Right ventricle myocardium superior (tissue), 1 donor: ENCODE measurements around the gene CDKN2C. TPM values are rescaled to one million over a fixed set of nuclear protein-coding genes. Genes with fewer than 3 reads are reported as not detected.
"Not testable (repeated sequence)": the region's sequence is repeated elsewhere in the genome, so short reads cannot be mapped to it uniquely, and the experiment has no call there.

ENCODE experiments used
- ATAC-seq: fragments of 200-7000 bp; cut with Tn5 transposase; one replicate; pipeline ENCODE4 v1.9.1; 2020; ENCODE audit warnings: mild to moderate bottlenecking; ENCODE audit not compliant: poor library complexity
- DNase-seq: peaks from one replicate; pipeline ENCODE4 v3.0.0-alpha.2; 2020
- intact Hi-C: fragments of 100-400 bp; cut with DNase I; formaldehyde crosslinking; loops from one replicate; pipeline ENCODE4 v1.11.2; 2022
- long read RNA-seq: library from polyadenylated mRNA; unstranded; transcript quantifications from one replicate; pipeline ENCODE4 v2.0.0, GENCODE V29; 2021
- total RNA-seq: library from RNA; stranded (reverse); fragmentation: NEBNext Ultra II Directional; extraction: Animal tissue kit (Norgen Biotek cat#: 25700); gene quantifications from one replicate; pipeline ENCODE4 v1.2.1, GENCODE V29; 2021
- donor health status: DM: no; HTN: yes; CAD: no; lungs with severe emphysema.

The CDKN2C gene
- 15.1 TPM for total RNA-seq
- long read RNA-seq, transcript CDKN2C-203 (3 exons, 2,086 nt): minor isoform, 7 of 18 reads
- long read RNA-seq, transcript CDKN2C-202 (2 exons, 1,220 nt): major isoform, 10 of 18 reads
- long read RNA-seq, partial matches to known transcripts: 0 of 18 reads
- long read RNA-seq, other reads (novel, unspliced or antisense): 1 of 18 reads

DNA sequence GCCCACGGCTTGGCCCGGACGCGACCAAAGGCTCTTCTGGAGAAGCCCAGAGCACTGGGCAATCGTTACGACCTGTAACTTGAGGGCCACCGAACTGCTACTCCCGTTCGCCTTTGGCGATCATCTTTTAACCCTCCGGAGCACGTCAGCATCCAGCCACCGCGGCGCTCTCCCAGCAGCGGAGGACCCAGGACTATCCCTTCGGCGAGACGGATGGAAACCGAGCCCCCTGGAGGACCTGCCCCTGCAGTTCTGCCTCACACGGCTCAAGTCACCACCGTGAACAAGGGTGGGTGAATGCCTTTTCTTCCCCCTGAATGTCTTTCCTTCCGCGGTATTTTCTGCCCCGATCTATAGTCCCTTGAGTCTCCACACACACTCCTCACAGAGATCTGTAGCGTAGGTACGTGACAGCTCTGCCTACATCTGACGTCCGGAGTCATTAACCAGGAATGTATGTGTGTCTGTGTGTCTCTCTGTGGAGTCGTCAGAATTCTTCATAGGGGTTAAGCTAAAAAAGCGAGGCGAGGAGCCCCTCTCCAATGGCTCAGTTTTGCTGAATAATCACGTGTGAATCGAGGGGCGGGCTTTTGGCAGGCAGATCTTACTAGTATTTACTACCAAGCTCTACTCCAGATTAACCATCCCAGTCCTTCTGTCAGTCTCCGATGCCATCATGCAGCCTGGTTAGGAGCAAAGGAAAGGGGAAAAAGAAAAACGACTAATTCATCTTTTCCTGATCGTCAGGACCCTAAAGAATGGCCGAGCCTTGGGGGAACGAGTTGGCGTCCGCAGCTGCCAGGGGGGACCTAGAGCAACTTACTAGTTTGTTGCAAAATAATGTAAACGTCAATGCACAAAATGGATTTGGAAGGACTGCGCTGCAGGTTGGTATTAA, at the start of gene CDKN2C:
TSS of gene CDKN2C (plus strand) at position 635 of the 898 bp plus-strand sequence. CDS start at position 759, 124 bp downstream.
- DNase-seq (peak; percentile 82), ATAC-seq (peak; percentile 35)
- intact Hi-C loops: loop anchor here (10.0 kb wide), 1 partner anchor 195 kb away; no protein-coding TSS in a partner anchor

GRCh38 chr1:50920409-50920808, 49.6 kb upstream of the CDKN2C start:
- ATAC-seq (no peak), DNase-seq (no peak)
- intact Hi-C loops: no loop called here

GRCh38 chr1:50921029-50921428, 49.0 kb upstream of the CDKN2C start:
- no peak for DNase-seq
- intact Hi-C loops: no loop called here
- ATAC-seq: peak; percentile 48

DNA sequence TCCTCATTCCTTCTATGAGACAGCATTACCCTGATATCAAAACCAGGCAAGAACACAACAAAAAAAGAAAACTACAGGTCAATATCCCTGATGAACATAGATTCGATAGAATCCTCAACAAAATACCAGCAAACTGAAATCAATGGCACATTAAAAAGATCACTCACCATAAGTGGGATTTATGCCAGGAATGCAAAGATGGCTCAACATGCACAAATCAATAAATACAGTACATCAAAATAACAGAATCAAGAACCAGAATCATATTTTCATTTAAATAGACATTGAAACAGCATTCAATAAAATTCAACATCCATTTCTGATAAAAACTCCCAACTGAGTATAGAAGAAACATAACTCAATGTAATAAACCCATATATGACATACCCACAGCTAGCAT, 46.5 kb upstream of the CDKN2C start:
- no peak for DNase-seq
- ATAC-seq: no peak
- intact Hi-C loops: no loop called here

GRCh38 chr1:50929376-50929958, 40.6 kb upstream of the CDKN2C start:
- intact Hi-C loops: no loop called here
- DNase-seq (no peak), ATAC-seq (no peak)

GRCh38 chr1:50930193-50930592, 39.9 kb upstream of the CDKN2C start:
- ATAC-seq: no peak
- DNase-seq: no peak
- intact Hi-C loops: loop anchor here (5.0 kb wide), 1 partner anchor 112 kb away; no protein-coding TSS in a partner anchor

- ATAC-seq: no peak
Observed at GRCh38 chr1:50930965-50931737, 38.9 kb upstream of the CDKN2C start.

DNA sequence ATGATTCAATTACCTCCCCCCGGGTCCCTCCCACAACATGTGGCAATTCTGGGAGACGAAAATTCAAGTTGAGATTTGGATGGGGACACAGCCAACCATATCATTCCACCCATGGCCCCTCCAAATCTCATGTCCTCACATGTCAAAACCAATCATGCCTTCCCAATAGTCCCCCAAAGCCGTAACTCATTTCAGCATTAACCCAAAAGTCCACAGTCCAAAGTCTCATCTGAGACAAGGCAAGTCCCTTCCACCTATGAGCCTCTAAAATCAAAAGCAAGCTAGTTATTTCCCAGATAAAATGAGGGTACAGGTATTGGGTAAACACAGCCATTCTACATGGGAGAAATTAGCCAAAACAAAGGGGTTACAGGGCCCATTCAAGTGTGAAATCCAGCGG, 38.0 kb upstream of the CDKN2C start:
- DNase-seq, ATAC-seq: not testable (repeated sequence)
- intact Hi-C loops: loop anchor here (5.0 kb wide), 1 partner anchor 110 kb away; no protein-coding TSS in a partner anchor

More at GRCh38 chr1:50930965-50931737, 38.9 kb upstream of the CDKN2C start:
- intact Hi-C loops: loop anchor here (5.0 kb wide), 1 partner anchor 111 kb away; no protein-coding TSS in a partner anchor
- DNase-seq: no peak

DNA sequence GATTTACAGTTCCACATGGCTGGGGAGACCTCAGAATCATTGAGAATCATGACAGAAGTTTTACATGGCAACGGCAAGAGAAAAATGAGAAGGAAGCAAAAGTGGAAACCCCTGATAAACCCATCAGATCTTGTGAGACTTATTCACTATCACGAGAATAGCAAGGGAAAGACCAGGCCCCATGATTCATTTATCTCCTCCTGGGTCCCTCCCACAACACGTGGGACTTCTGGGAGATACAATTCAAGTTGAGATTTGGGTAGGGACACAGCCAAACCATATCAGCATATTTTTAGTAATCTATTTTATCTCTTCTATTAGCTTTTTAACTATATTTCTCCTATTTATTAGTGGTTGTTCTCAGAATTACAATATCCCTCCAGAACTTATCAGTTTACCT, 36.3 kb upstream of the CDKN2C start:
- intact Hi-C loops: loop anchor here (5.0 kb wide), 1 partner anchor 109 kb away; no protein-coding TSS in a partner anchor
- DNase-seq, ATAC-seq: not testable (repeated sequence)

DNA sequence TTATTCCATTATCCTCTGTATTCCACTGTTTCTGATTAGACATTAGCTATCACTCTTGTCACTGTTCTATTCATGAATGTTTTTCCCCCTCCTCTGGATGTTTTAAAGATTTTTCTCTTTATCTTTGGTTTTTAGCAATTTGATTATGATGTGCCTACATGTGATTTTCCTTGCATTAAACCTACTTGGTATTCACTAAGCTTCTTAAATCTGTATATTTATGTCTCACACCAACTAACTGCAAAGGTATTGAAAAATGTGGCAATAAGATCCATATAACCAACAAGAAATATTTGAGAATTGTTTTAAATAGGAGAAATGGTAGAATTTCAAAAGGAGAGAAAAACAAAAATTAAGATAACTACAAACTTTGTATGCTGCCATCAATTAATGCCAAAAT, 35.2 kb upstream of the CDKN2C start:
- DNase-seq (no peak), ATAC-seq (no peak)
- intact Hi-C loops: loop anchor here (5.0 kb wide), 1 partner anchor 107 kb away; no protein-coding TSS in a partner anchor

DNA sequence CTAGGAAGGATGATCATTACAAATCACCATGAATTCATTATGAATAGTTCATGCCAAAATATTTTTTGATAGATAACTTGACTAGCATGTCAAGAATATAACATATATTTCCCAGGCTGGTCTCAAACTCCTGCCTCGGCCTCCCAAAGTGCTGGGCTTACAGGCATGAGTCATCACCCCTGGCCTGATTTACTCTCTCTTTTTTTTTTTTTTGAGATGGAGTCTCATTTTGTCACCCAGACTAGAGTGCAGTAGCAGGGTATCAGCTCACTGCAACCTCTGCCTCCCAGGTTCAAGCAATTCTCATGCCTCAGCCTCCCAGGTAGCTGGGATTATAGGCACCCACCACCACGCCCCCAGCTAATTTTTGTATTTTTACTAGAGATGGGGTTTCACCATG, 34.8 kb upstream of the CDKN2C start:
- intact Hi-C loops, DNase-seq, ATAC-seq: not testable (repeated sequence)

GRCh38 chr1:50936321-50936720, 33.7 kb upstream of the CDKN2C start:
- DNase-seq: no peak
- intact Hi-C loops: no loop called here
- ATAC-seq: no peak

DNA sequence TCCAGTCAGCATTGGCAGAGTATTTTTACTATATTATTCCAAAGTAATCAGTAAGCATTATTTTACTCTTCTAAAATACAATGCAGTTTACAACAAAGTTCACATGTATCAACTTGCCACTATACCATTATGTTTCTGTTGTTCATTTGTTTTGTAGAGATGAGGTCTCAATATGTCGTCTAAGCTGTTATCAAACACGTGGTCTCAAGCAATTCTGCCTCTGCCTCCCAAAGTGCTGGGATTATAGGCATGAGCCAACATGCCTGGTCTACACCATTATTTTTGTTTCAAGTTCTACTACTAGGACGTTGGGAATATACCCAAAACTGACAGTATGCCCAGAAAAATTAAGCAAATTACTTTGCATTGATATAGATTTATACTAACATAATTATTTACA, 29.8 kb upstream of the CDKN2C start:
- intact Hi-C loops: no loop called here
- no peak for DNase-seq
- no peak for ATAC-seq

- ATAC-seq (no peak), DNase-seq (no peak)
- intact Hi-C loops: no loop called here
Observed at GRCh38 chr1:50942334-50942733, 27.7 kb upstream of the CDKN2C start.

DNA sequence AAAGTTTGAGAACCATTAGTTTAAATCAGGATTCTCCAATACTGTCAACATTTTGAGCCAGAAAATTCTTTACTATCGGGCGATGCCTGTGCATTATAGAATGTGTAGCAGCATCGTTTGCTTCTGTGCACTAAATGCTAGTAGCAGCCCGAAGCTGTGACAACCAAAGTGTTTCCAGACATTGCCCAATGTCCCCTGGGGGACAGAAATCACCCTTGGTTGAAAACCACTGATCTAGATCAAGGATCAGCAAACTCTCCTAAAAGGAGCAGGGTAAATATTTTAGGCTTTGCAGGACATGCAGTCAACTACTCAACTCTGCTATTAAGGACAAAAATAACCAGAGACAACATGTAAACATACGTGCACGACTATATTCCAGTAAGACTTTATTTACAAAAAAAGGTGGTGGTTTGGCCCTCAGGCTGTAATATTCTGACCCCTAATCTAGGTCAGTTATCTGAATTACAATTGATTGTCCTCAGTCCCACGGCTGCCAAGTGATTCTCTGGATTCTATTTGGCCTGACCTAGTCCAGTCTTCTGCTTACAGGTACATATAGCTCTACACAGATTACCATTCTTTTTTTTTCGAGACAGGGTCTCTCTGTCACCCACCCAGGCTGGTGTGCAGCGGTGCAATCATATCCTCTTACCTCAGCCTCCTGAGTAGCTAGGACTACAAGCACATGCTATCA, 20.6 kb upstream of the CDKN2C start:
- DNase-seq: no peak
- intact Hi-C loops: no loop called here
- ATAC-seq: no peak

GRCh38 chr1:50950396-50950795, 19.6 kb upstream of the CDKN2C start:
- ATAC-seq (no peak), DNase-seq (no peak)
- intact Hi-C loops: no loop called here

GRCh38 chr1:50952566-50952965, 17.5 kb upstream of the CDKN2C start:
- DNase-seq, ATAC-seq, intact Hi-C loops: not testable (repeated sequence)

DNA sequence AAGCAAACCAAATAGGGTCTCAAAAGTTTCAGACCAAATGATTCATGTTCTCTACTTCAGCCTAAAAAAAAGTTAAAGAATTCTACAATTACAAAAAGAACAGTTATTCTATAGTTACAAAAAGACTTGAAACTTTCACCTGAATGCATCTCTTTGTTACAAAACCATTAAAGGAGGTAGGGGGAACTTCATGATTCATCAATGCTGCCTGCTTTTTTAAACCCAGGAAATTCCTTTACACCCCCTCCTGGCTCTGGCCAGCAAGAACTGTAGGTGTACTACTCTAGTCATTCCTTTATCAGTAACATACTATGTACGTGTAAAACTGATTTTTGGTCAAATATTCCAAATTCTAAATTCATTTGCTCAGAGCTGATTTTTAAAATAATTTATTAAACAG, 14.9 kb upstream of the CDKN2C start:
- DNase-seq (no peak), ATAC-seq (no peak)
- intact Hi-C loops: no loop called here
